ENCODE data around the gene KRT86.
"Not testable (repeated sequence)": the region's sequence is repeated elsewhere in the genome, so short reads cannot be mapped to it uniquely, and the experiment has no call there.

The KRT86 gene

GRCh38 chr12:52336641-52337040 is 62.2 kb downstream of the KRT86 start:
- DNase-seq = no peak

- no peak for DNase-seq
These were observed 62.6 kb downstream of the KRT86 start for GRCh38 chr12:52337054-52337453.

GRCh38 chr12:52338241-52338960 is 64.0 kb downstream of the KRT86 start:
- DNase-seq = no peak

- DNase-seq = no peak
These were observed 66.7 kb downstream of the KRT86 start for GRCh38 chr12:52341066-52341580.

GRCh38 chr12:52342781-52343490 is 68.5 kb downstream of the KRT86 start:
- DNase-seq = no peak

GRCh38 chr12:52343550-52343949 is 69.1 kb downstream of the KRT86 start:
- DNase-seq = no peak

GRCh38 chr12:52344111-52344510 is 69.7 kb downstream of the KRT86 start:
- no peak for DNase-seq

GRCh38 chr12:52345041-52345440 is 70.6 kb downstream of the KRT86 start:
- DNase-seq = not testable (repeated sequence)

- peak in 7 of 14 donors; percentile 8 to 37 (median 16) for DNase-seq
These were observed 72.1 kb downstream of the KRT86 start for GRCh38 chr12:52346593-52346992.

GRCh38 chr12:52347016-52347415 is 72.6 kb downstream of the KRT86 start:
- no peak for DNase-seq

- no peak for DNase-seq
These were observed 73.4 kb downstream of the KRT86 start for GRCh38 chr12:52347551-52348510.

GRCh38 chr12:52349196-52349595 is 74.8 kb downstream of the KRT86 start:
- no peak for DNase-seq

- no peak for DNase-seq
These were observed 75.7 kb downstream of the KRT86 start for GRCh38 chr12:52350021-52350620.

GRCh38 chr12:52350786-52351185 is 76.3 kb downstream of the KRT86 start:
- no peak for DNase-seq

GRCh38 chr12:52351196-52352059 is 77.0 kb downstream of the KRT86 start:
- peak in 10 of 14 donors; percentile 4 to 52 (median 22) for DNase-seq

- no peak for DNase-seq
These were observed 78.5 kb downstream of the KRT86 start for GRCh38 chr12:52352951-52353350.

- no peak for DNase-seq
These were observed 79.3 kb downstream of the KRT86 start for GRCh38 chr12:52353766-52354165.

GRCh38 chr12:52354200-52354599 is 79.8 kb downstream of the KRT86 start:
- DNase-seq = no peak

- DNase-seq = no peak
These were observed 80.7 kb downstream of the KRT86 start for GRCh38 chr12:52355176-52355575.

GRCh38 chr12:52356031-52356761 is 81.8 kb downstream of the KRT86 start:
- no peak for DNase-seq

Measured in C1 segment of cervical spinal cord (tissue), 14 donors.